NCI-H1417 (cell line): Measurements from ENCODE around the gene RTP5.
A peak's percentile ranks its signal among the peaks of the same experiment; 100 is the strongest.

Experiments
- DNase-seq, 3 experiments: peaks; one replicate each; lab custom pipeline; 2025; lab: John Stamatoyannopoulos, UW

The RTP5 gene

DNA sequence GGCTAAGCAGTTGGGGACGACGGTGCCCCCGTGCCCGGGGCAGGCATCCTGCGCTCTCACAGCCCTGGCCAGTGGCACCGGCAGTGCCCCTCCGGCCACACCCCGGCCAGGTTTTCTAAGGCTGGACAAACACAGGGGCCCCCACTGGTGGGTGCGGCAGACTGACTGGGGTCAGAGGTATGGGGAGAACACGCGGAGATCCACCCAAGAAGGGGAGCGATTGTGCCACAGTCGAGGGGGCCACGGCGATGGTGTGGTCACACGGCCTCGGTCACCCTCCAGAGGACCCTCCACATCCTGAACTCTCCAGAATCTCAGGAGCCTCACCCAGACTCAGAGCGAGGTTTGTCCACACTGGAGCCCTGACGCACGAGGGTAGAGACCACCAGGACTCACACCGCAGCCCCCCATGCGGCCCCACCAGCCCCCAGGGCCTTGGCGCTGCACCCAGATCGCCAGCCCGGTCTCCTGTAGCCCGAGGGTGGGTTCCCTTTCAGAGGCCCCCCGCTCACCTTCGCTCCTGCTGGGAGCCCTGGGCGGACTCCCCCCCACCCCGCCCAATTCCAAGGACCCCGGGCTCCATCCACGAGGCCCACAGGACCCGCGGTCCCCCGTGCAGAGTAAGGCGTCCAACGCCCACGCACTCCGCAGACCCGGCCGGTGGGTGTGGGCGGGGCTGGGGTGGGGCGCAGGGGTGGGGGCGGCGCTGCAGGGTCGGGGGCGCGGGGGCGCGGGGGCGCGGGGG, 26.0 kb upstream of the RTP5 start:
- DNase-seq = no peak

DNA sequence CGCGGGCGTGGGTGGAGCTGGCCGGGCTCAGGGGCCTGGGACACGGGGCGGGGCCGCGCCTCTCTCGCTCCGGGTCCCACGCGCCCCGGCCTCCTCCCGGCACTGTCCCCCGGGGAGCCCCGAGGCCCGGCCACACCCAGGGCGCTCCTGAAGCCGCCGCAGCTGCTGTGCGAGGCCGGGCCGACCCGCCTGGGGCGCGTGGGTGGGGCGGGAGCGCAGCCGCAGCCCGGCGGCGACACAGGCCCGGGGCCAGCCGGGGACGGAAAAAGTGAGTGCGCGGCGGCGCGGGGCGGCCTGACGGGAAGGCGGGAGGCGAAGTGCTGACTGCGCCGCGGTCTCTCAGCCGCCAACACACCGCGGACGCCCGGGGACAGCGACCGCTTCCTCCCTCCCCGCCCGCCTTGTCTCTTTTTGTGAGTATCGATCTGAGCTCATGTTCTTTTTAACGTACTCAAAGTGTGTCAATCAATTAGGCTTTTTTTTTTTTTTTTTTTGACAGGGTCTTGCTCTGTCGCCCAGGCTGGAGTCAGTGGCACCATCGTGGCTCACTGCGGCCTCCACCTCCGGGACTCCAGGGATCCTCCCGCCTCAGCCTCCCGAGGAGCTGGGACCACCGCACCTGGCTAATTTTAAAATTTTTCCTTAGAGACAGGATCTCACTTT, 25.3 kb upstream of the RTP5 start:
- peak in 2 of 3 experiments; percentile 48 to 51 for DNase-seq

DNA sequence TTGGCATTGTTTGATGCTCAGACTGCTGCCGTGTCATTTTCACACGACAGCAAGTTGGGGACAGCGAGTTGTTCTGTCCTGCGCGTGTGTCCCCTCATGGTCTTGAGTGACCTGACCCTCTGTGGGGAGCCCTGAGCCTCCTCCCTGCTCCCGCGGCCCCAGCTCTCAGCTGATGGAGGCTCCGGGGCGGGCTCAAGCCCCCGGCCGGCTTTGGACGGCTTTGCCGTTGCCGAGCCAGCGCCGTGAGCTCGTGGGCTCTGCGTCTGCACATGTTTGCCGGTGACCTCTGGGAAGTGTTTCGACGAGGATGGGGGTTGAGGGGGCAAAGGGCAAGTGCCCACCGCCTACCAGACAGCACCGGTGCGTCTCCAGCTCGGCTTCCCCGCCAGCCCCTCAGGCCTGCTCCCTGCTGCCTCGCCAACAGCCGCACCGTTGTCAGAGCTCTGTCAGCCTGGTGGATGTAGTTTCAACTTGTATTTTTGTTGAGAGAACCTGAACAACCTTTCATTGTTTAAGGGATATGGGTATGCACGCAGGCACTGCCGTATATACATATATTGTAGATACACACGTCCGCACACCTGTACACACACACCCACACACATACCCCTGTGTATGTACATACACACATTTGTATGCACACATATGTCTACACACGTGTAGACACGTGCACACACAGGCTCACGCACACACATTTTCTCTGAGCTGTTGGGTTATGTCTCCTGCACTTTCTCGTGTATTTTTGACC, 24.5 kb upstream of the RTP5 start:
- no peak for DNase-seq

DNA sequence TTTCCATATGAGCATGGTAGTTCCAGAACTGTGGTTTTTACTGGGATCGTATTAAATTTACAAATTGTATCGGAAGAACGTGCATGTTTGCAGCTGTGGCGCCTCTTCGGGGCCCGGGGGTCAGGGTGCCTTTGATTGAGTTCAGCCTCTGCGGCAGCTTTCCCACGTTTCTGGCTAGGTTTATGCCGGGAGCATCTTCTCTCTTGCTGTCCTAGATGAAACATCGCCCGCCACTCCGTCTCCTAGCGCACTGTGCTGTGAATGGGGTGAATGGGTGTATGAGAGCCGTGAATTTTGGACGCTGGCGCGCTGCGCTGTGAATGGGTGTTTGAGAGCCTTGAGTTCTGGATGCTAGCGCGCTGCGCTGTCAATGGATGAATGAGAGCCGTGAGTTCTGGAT, 23.1 kb upstream of the RTP5 start:
- no peak for DNase-seq

DNA sequence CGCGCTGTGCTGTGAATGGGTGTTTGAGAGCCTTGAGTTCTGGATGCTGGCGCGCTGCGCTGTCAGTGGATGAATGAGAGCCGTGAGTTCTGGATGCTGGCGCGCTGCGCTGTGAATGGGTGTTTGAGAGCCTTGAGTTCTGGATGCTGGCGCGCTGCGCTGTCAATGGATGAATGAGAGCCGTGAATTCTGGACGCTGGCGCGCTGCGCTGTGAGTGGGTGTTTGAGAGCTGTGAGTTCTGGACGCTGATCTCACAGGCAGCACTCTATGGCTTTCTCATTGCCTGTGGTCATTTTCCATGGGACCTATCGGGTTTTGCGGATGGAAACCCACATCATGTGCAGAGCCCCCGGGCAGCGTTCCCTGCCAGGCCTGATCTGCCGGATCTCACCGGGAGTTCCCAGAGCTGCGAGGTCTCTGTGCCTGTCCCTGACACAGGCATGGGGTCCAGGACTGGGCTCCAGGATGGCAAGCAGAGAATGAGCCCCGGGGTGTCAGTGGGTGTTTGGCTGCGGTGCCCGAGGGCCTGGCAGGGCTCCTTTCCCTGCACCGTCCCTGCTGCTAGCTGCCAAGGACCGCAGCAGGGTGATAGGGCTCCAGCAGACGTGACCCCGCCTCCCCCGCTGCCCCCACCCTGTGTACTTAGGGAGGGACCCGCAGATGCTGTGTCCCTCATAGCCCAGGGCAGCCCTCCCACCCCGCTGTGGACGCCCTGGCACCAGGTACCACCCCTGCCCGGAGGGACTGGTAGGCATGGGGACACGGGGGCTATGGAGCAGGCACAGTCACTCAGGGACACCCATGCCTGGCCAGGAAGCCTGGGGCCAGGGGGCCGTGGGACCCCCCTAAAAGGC, 20.5 kb upstream of the RTP5 start:
- DNase-seq = no peak

DNA sequence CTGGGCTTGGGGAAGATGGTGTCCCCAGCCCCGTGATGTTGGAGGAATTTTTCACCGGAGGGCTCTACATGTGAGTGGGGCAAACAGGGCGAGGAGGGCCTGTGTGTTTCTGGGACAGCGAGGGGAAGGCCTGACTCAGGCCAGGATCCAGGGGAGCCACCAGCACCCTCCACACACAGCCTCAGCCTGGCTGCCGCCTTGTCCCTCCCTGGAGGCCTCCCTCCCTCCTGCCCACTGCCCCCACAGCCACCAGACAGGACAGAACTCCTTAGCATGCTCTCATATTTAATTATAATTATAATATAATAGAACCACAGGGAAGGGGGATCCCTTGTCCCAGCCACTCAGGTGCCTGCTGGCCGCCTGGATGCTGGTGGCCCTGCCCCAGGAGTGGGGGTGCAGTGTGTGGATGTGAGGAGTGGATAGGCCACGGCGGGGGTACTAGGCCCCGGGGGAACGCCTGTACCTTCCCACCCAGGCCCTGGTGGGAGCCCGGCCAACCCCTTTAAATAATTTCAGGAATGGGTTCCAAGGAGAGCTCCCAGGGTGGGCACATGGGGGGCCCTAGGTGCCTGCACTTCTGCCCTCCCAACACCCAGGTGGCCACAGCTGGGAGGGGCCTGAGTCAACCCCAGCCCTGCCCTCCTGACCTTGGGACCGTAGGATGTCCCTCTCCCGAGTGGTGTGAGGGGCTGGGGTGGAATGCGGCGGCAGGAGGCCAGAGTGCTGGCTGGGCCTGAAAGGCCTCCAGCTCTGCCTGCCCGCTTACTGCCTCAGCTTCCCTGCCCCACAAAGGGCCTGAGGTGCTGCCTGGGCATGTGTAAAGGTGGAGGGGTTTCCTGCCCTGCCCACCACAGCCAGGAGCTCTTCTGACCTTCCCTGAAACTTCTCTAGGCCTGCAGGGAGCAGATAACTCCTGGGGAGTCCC, 19.6 kb upstream of the RTP5 start:
- DNase-seq = no peak

DNA sequence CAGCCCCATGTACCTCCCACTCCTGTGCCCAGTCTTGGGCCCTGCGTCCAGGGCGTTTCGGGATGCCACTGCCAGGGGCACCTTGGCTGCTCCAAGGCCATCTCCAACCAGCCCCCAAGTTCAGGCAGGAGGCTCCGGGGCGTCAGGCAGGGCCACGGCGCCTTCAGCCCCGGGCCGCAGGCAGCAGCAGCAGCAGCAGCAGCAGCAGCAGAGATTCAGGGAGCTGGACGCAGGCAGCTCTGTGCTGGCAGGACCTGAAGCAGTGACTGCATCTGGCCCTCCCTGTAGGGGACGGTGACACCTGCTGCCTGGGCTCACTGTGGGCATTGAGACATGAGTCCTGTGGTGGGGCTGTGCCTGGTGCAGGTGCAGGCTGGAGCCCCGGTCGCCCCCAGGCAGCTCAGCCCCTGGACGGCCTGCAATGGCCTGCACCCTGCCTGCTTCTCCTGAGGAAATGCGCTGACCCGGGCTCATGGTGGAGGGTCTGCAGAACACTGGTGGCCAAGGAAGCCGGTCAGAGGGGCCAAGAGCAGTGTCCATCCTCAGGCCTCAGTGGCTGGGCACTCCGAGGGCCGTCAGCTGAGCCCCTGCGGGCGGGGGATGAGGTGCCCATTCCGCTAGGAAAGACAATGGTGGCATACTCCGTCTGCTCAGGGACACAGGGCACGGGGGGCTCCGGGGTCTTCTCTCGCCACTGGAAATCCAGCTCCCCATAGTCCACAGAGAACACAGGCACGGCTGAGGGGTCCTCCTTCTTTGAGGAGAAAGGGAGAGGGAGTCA, 18.8 kb upstream of the RTP5 start:
- no peak for DNase-seq

DNA sequence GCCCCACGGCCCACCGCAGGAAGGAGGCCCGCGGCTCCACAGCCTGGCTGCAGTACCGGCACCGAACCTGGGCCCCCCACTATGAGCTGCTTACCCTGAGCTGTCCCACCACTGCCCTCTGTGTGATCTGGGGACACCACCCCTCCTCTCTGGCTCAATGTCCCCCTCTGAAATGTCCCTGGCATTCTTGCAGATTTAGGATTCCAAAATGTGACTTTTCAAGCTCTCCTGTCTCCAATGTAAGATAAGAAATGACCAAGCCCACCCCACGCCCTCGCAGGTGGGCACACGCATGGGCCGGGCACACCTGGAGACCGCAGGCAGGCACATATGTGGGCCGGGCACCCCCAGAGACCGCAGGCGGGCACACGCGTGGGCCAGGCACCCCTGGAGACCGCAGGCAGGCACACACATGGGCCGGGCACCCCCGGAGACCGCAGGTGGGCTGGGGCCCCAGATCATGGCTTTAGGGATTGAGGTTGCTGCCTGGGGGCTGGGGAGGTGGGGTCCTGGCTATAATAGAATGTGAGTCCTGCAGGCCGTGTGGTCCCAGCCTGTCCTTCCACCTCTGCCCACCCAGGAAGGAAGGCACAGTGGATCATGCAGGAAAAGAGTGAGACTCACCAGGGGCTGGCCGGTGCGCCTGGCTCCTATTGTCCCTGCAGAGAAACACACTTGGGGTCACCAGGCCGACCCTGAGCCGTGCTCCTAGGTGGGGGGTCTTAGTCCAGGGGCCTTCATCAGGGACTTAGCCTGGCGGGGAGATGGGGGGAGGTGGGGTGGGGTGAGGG, 18.0 kb upstream of the RTP5 start:
- no peak for DNase-seq

DNA sequence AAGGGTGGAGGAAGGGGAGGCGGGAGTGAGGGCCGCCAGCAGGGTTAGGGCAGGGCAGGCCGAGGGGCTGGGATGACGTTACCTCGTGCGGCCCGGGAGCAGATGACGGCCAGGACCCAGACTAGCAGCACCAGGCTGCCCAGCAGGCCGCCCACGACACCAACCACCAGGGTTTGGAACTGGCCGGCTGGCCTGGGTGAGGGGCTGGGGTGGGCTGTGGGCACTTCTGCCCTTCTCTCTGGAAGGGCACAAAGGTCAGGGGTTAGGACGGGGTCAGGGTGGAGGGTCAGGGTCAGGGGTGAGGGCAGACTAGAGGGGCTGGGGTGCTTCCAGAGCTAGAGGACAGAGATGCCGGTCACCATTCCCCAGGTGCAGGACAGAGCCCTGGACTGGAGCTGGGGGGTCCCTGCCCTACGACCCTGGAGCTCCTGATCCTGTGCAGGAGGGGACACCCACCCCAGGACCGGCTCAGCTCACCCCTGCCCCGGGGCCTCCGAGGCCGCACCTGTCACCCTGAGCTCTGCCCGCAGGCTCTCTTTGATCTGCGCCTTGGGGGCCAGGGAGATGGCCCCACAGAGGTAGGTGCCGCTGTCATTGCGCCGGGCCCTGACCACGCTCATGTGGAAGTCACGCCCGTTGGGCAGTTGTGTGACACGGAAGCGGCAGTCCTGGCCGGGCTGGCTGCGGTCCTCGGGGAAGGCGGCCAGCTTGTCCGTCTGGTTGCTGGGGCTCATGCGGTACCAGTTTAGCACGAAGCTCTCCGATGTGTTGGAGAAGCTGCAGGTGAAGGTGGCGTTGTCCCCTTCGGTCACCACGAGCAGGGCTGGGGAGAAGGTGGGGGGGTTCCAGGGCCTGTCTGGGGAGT, 17.2 kb upstream of the RTP5 start:
- DNase-seq = no peak

DNA sequence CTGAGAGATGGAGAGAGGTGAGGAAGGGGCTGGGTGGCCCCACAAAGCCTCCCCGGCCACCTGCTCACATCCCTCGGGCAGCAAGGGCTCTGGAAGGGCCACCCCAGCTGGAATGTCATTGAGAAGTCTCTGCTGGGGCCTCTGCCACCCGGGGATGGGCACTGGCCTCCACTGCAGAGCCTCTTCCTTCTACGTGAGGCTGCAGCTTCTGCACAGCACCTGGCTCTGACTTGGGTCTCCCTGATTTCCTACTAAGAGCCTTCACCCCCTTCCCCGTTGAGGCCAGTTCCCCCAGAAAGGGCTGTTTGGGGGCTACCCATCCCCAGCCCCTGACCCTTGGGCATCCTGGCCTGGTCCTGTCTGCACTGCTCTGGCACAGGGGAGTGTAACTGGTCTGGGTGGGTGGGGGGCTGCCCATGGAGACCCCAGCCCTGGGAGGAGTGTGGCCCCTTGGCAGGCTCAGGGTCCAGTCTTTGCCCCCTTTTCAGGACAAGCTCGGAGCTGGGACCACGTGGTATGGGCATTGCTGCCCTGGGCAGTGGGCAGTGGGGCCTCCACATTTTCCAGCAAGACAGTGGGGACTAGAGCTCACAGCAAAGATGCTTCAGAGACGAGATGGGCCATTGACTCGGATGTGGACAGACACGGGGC, 16.4 kb upstream of the RTP5 start:
- DNase-seq = no peak

DNA sequence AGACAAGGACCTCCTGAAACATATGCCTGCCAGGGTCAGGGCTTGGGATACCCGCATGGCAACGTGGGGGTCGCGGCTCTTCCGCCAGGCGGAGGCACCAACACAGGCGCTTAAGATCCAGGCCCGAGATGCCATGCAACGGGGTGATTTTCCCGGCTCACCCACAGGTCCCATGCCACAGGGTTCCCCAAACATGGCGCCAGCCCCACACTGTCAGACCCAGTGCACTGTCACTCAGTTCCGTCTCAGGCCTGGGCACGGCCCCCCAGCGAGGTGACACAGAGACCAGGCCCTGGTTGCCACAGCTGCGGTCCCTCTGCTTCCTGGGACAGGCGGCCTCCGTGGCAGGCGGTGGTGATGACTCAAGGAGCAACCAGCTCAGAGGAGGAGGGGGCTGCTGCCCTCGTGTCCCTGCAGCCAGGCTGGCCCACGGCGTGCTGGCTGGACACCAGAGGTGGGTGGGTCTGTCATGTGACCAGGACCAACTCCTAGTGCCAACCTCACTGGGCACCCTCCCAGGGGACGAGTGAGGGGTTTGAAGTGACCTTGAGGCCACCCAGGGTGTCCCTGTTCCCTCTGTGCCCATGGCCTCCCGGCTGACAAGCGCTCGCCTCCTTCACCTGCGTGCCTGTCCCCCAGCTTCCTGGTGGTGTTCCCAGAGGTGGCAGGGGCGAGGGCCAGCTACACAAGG, 15.7 kb upstream of the RTP5 start:
- DNase-seq = no peak

DNA sequence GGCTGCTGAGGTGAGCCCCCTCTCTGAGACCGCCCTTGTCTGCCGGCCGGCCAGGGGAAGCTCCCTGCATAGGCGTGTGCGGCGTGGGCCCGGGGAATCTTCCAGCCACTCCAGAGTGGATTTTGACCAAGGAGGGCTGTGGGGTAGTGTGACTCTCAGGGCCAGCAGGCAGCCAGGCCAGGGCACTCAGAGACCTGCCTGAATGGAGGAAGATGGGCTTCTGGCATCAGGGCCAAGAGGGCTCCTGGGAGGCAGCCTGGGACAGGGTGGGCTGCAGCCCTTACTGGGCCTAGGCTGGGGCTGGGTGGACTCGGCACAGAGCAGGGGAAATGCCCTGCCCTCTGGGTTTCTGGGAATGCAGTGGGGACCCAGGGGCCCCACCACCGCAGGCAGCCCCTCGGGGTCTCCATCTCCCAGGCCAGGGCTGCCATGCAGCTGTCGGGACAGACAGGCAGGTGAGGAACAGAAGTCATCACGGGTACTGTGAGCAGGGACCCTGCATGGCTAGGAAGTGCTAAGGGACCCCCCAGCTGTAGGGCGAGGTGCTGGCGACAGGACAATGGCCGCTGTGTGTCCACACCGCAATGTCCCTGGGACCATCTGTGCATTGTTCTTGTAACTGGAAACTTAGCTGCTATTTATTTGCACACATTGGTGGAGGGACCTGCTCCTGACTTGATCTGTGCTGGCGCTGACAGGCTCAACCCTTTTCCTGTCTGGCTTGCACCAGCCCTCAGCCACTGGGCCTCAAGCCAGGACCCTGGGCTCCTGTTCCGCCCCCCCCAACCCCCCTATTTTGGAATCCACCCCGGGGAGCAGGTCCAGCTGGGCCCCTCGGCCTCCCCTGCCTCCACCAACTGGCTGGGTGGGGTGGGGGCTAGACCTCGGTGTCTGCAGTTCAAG, 14.9 kb upstream of the RTP5 start:
- no peak for DNase-seq

DNA sequence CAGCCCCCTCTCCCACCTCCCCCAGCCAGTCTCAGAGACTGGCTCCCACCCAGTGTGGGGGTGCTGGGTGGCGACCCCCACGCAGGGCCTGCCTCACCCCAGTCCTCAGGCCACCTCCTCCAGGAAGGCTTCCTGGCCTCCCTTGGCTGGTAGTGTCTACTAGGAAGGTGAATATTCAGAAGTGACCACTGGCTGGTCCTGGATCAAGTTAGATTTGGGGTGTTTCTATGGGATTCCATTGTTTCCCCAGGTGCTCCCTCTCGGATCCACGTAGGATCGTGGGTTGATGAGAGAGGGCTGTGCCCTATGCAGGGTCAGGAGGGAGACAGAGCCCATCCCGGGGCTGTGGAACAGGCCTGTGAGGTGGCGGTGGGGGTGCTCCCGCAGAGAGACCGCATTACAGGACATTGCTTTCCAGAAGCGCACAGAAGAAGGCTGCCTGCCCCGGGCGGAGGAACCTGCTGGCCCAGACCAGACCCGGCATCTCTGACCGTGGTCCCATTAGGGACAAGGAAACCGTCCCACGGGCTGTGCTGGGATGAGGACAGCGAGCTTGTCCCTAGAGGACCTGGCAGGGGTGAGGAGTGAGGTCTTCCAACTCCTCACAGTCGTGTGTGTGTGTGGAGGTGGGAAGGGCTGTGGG, 14.2 kb upstream of the RTP5 start:
- no peak for DNase-seq

DNA sequence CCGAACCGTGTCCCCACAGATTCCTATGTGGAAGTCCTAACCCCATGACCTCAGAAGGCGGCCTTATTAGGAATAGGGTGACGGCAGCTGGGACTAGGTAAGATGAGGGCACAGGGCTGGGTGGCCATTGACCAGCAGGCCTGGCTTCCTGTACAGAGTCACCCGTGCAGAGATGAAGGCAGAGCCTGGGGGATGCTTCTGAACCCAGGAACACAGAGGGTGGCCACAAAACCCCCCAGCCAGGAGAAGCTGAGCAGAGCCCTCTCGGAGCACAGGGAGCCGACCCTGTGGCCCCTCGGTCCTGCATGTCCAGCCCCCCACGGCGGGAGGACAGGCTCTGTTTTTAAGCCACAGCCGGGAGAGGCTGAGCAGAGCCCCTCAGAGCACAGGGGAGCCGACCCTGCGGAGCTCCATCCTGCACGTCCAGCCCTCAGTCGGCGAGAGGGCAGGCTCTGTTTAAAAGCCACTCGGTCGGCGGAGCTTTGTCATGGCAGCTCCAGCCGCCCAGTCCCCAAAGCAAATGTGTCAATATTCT, 13.6 kb upstream of the RTP5 start:
- no peak for DNase-seq

DNA sequence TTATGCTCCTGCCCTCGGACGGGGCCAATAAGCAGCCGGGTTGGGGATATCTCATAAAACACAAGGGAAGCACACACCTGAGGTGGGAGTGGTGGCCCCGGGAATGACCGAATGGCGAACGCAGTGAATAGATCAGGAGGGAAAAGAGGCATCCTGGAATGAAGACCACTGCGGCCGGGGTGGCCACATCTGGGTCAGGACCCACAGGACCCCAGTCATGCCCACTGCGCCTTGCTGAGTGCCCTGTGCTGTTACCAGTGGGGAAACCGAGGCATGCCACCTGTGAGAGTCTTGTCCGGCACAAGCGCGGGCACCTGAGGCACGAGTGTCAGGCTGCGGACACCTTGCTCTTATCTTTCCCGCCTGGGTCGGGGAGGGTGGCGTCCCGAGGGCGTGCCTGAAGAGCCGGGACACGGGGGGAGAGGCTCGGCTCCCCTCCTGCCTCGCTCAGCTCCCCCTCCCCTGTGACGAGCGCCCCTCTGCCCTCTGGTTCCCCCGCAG, 12.4 kb upstream of the RTP5 start:
- no peak for DNase-seq
